Suprapubic skin (tissue), 3 donors: Measurements from ENCODE around the gene SFT2D1.

ENCODE experiments used
- CTCF ChIP-seq, 2 donors: fragments of 200-600 bp in 1 of 2; fragments of 450-650 bp in 1 of 2; sonication (generic) in 1 of 2; IDR thresholded peaks; one replicate each; pipeline ENCODE4 v1.5.1; 2016 to 2019; ENCODE audit warnings: antibody characterized with exemption in 2 of 2, mild to moderate bottlenecking in 1 of 2, moderate library complexity in 1 of 2
- EP300 ChIP-seq: sonication (generic); formaldehyde crosslinking; IDR thresholded peaks from one replicate; pipeline ENCODE4 v1.6.1; 2017; ENCODE audit warnings: antibody characterized with exemption
- POLR2A ChIP-seq, 2 donors: fragments of 450-650 bp; IDR thresholded peaks; one replicate each; pipeline ENCODE4 v1.6.1; 2017; ENCODE audit warnings: antibody characterized with exemption in 2 of 2, mild to moderate bottlenecking in 2 of 2, moderate library complexity in 2 of 2

- no peak for TF ChIP-seq CTCF (IDR thresholded peaks at IDR 0.05)
- no peak for TF ChIP-seq EP300
- TF ChIP-seq POLR2A (IDR thresholded peaks at IDR 0.05): no peak
Measured at GRCh38 chr6:166308769-166309589, 33.4 kb downstream of the SFT2D1 start.
